Muscle layer of colon (tissue), 2 donors: ENCODE data around the gene LIPM.

Experiments used
- H3K27ac ChIP-seq: one replicate; pipeline ENCODE4 v1.7.0; 2013; ENCODE audit warnings: low read depth, mild to moderate bottlenecking, low read length, moderate library complexity
- H3K27me3 ChIP-seq, 2 donors: one replicate each; pipeline ENCODE4 v1.7.0; 2013; ENCODE audit warnings: low read length in 2 of 2, mild to moderate bottlenecking in 2 of 2; ENCODE audit not compliant: insufficient read depth in 2 of 2, control insufficient read depth in 1 of 2
- H3K36me3 ChIP-seq: one replicate; pipeline ENCODE4 v1.7.0; 2013; ENCODE audit warnings: mild to moderate bottlenecking, low read length; ENCODE audit not compliant: insufficient read depth
- H3K4me1 ChIP-seq: one replicate; pipeline ENCODE4 v1.7.0; 2013; ENCODE audit warnings: mild to moderate bottlenecking, low read length; ENCODE audit not compliant: insufficient read depth
- H3K4me3 ChIP-seq, 2 donors: one replicate each; pipeline ENCODE4 v1.7.0; 2013; ENCODE audit warnings: low read length in 2 of 2, low read depth in 1 of 2, mild to moderate bottlenecking in 1 of 2, moderate library complexity in 1 of 2
- H3K9ac ChIP-seq: one replicate; pipeline ENCODE4 v1.7.0; 2013; ENCODE audit warnings: low read length
- H3K9me3 ChIP-seq: one replicate; pipeline ENCODE4 v1.7.0; 2013; ENCODE audit warnings: mild to moderate bottlenecking, low read length
- donor health status: abdominal sarcoma.
- donor health status: Adenocarcinoma of cecum.

The LIPM gene

DNA sequence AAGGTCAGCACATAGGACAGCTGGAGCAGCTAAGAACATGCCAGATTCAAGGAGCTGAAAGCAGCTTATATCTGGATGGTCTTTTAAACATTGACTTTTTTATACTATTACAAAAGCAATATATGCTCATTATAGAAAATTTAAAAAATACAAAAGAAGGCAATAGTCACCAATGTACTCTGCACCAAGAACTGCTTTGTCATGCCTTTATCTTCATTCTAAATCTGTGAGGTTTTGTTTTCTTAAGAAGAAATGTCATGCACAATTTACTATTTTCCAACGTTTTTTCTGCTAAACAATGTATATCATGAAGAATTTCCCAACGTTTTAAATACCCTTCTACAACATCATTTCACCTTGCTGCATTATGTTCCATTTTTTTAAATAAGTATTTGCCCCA lies 2.8 kb downstream of the LIPM start:
- no peaks in the 10 kb centered on the region for H3K27me3 ChIP-seq
- H3K9me3 ChIP-seq: no peaks in the 10 kb centered on the region
- H3K36me3 ChIP-seq: no peaks in the 10 kb centered on the region
- no peak overlapping the region for H3K27ac ChIP-seq
- H3K4me3 ChIP-seq: no peak overlapping the region
- no peak overlapping the region for H3K9ac ChIP-seq
- H3K4me1 ChIP-seq: no peaks in the 10 kb centered on the region

DNA sequence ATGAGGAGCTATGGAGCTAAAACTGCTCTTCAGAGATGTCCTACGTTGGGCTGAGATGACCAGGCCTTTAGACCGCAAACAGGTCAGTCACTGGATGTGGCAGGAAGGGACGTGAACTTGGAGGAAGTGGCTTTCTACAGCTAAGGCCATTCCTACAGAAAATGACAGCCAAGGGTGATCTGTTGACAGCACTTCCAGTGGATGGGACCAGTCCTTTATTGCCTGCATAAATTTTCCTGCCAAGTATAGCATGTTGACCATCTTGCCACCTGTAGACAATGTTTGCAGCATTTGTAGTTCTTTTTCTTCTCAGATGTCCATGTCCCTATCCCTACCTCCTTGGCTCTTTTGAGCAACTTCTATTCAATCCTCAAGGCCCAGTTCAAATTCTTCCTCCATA lies 3.4 kb downstream of the LIPM start:
- no peak overlapping the region for H3K27ac ChIP-seq
- H3K36me3 ChIP-seq: no peaks in the 10 kb centered on the region
- H3K4me3 ChIP-seq: no peak overlapping the region
- H3K4me1 ChIP-seq: no peaks in the 10 kb centered on the region
- no peaks in the 10 kb centered on the region for H3K9me3 ChIP-seq
- H3K9ac ChIP-seq: no peak overlapping the region
- no peaks in the 10 kb centered on the region for H3K27me3 ChIP-seq

DNA sequence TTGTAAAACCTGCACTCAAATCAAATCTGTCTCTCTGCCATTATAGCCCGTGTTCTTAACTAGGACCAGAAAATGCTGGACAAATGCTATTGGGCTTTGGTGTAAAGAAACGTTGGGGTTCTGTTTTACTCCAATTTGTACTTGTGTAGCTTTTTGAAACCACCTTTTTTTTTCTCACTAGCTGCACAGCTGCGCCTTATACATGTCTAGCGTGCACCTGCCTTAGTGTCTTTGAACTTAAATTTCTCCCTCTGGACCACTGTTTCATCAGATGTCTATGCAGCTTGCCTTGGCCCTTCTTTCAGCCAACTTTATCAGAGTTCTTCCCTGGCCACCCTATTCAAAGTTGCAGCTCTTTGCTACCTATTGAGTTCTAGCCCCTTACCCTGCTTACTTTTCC lies 7.1 kb downstream of the LIPM start:
- no peaks in the 10 kb centered on the region for H3K4me1 ChIP-seq
- H3K9ac ChIP-seq: no peak overlapping the region
- H3K36me3 ChIP-seq: no peaks in the 10 kb centered on the region
- no peaks in the 10 kb centered on the region for H3K27me3 ChIP-seq
- no peak overlapping the region for H3K27ac ChIP-seq
- no peaks in the 10 kb centered on the region for H3K9me3 ChIP-seq
- H3K4me3 ChIP-seq: no peak overlapping the region

DNA sequence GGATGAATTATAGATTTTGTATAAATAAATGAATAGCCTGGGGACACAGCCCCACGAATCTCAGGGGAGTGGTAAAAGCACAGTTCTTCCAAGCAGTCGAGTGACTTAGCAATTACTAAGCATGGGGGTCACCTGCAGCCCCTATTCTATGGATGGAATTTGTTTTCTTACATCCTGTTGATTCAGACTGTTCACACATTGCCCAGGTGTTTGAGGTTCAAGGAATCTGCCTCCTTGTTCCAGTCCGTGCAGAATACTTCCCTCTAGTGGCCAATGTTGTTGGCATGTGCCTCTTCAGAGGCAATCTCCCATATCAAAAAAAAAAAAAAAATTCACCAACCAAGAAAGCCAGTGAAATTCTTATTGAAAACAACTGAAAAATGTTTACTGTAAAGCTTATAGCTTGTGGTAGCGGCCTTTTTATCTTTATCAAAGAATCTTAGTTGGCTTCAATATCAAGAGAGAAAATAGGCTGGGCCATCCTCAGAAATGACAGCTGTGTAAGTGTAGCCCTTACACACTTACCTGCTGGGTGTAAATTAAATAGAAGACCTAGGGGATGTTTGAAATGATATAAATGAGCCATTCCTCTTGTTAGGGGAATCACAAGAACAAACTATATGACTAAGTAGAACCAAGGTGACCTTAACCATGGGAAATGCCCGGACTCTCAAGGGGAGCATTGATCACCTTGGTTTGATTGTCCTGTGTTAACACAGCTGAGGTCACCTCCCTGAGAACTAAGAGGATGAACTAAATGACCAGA lies 7.8 kb downstream of the LIPM start:
- H3K4me3 ChIP-seq: no peak overlapping the region
- H3K4me1 ChIP-seq: no peaks in the 10 kb centered on the region
- H3K36me3 ChIP-seq: no peaks in the 10 kb centered on the region
- no peaks in the 10 kb centered on the region for H3K27me3 ChIP-seq
- H3K9ac ChIP-seq: no peak overlapping the region
- no peak overlapping the region for H3K27ac ChIP-seq
- H3K9me3 ChIP-seq: no peaks in the 10 kb centered on the region

DNA sequence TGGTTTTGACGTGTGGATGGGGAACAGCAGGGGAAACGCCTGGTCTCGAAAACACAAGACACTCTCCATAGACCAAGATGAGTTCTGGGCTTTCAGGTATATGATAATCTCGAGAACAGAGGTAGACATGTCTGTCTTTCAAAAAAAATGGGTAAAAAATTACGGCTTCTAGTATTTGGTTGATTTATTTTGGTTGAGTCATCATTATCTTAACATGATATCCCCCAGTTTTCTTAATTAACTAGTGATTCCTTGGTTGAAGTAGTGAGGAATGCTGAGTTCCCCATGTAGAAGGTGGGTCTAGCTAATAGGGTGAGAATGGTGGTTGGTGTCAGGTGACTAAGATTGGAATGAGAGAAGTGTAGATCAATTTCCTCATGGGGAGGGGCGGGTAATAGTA lies 10.7 kb downstream of the LIPM start:
- Histone ChIP-seq H3K27ac (no peak overlapping the region), H3K9ac (no peak overlapping the region), H3K27me3 (no peaks in the 10 kb centered on the region), H3K9me3 (no peaks in the 10 kb centered on the region), H3K4me3 (no peak overlapping the region), H3K4me1 (no peaks in the 10 kb centered on the region), H3K36me3 (no peaks in the 10 kb centered on the region)

DNA sequence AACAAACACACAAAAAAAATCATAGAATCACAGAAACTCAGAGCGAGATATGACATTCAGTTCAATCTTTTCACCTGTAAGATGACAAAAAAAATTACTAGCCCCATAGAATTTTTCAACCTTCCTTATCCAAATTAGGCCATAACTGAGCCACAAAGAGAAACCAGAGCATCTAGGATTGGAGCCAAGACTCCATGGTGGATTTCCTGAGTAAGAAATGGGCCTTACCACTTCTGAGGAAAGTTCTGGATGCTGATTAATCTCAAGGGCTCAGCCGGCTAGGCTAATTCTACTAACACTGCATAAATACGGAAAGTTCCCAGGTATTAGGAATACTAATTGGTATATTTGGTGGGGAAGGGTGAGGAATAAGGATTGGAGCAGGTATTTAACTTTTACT lies 16.8 kb downstream of the LIPM start:
- Histone ChIP-seq H3K9me3 (no peaks in the 10 kb centered on the region), H3K27me3 (no peaks in the 10 kb centered on the region), H3K4me1 (peaks cover 9% of the 10 kb centered on the region), H3K9ac (no peak overlapping the region), H3K27ac (no peak overlapping the region), H3K4me3 (no peak overlapping the region), H3K36me3 (no peaks in the 10 kb centered on the region)

DNA sequence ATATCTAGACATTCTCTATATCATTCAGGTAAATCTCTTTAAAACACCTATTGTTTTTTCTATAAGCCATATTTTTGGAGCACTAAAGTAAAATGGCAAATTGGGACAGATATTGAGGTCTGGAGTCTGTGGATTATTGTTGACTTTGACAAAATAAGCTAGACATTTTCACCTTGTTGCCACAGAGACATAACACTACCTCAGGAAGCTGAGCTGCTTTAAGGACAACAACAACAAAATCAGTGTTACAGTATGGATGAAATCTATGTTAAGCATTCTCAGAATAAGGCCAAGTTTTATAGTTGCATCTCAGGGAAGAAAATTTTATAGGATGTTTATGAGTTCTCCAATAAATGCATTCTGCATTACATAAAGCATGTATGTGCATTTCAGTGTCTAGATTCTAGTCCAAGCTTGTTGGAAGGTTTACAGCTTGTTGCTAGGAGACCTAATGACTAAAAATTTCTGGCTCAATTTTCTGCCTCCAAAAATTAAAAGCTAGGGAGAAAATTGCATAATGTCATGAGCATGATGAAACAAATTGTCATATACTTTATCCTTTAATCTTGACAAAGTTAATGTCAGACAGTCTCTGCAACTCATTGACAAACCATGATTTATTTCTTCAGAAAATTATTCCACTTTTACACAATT lies 18.3 kb downstream of the LIPM start:
- peaks cover 9% of the 10 kb centered on the region for H3K4me1 ChIP-seq
- no peaks in the 10 kb centered on the region for H3K36me3 ChIP-seq

DNA sequence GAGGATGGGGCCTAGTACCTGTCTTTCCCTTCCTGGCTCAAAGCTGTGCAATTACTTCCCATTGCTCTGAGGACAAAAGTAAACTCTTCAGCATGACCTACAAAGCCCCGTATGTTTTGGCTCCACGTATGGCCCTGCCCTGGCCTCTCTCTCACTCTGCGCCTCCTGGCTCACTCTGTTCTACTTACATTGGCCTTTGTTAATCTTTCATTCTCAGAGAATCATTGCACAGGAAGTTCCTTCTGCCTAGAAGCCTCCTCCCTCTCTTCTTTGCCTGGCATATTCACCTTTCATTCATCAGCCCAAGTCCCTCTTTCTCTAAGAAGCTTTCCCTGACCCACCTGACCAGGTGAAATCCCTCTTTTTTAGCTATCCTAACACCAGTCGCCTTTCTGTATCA lies 23.9 kb downstream of the LIPM start:
- no peak overlapping the region for H3K9ac ChIP-seq
- H3K4me3 ChIP-seq: no peak overlapping the region
- H3K36me3 ChIP-seq: no peaks in the 10 kb centered on the region
- H3K27me3 ChIP-seq: no peaks in the 10 kb centered on the region
- peaks cover 2% of the 10 kb centered on the region for H3K4me1 ChIP-seq
- H3K9me3 ChIP-seq: no peaks in the 10 kb centered on the region
- no peak overlapping the region for H3K27ac ChIP-seq

More for the DNA sequence above, 18.3 kb downstream of the LIPM start:
- Histone ChIP-seq H3K9me3 (no peaks in the 10 kb centered on the region), H3K4me3 (no peak overlapping the region), H3K27me3 (no peaks in the 10 kb centered on the region), H3K9ac (no peak overlapping the region), H3K27ac (no peak overlapping the region)

DNA sequence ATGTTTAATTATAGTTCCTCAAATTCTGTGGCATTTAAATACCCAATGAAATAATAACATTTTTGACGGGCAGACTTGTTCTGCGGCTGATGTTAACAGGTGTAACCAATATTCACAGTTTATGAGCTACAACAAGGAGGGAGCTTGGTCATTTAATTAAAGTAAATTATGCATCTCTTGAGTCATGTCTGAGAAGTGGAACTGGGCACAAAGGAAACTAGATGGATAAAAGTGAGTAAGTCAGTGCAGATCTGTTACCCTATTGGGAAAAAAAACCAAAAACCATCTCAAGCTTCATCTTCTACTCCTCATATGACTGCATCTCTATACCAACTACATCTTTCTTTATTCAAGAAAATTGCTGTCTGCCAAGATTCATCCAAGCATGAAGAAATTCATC lies 25.1 kb downstream of the LIPM start:
- Histone ChIP-seq H3K9me3 (no peaks in the 10 kb centered on the region), H3K4me3 (no peak overlapping the region)

DNA sequence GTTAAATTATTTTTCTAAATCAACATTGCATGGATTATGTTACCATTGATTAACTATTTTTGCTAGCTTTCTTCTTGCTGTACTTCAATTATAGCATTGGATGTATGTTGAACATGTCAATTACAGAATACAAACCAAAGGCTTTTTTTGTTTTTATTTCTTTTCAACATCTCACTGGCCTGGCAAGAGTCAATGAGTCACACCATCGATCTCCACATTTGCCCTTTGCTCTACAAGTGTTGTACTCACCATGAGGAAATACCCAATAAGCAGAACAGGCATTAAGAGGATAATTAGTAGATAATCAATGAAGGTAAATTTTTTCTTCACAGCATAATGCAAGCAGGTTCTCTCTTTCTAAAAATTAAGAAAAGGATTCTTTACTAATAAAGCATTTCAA lies 25.8 kb downstream of the LIPM start:
- no peaks in the 10 kb centered on the region for H3K36me3 ChIP-seq
- no peak overlapping the region for H3K9ac ChIP-seq
- no peaks in the 10 kb centered on the region for H3K27me3 ChIP-seq
- no peak overlapping the region for H3K27ac ChIP-seq
- H3K4me3 ChIP-seq: no peak overlapping the region
- H3K4me1 ChIP-seq: no peaks in the 10 kb centered on the region
- no peaks in the 10 kb centered on the region for H3K9me3 ChIP-seq

More for the DNA sequence above, 25.1 kb downstream of the LIPM start:
- H3K27me3 ChIP-seq: no peaks in the 10 kb centered on the region
- no peak overlapping the region for H3K9ac ChIP-seq
- no peaks in the 10 kb centered on the region for H3K36me3 ChIP-seq
- H3K4me1 ChIP-seq: no peaks in the 10 kb centered on the region
- H3K27ac ChIP-seq: no peak overlapping the region

DNA sequence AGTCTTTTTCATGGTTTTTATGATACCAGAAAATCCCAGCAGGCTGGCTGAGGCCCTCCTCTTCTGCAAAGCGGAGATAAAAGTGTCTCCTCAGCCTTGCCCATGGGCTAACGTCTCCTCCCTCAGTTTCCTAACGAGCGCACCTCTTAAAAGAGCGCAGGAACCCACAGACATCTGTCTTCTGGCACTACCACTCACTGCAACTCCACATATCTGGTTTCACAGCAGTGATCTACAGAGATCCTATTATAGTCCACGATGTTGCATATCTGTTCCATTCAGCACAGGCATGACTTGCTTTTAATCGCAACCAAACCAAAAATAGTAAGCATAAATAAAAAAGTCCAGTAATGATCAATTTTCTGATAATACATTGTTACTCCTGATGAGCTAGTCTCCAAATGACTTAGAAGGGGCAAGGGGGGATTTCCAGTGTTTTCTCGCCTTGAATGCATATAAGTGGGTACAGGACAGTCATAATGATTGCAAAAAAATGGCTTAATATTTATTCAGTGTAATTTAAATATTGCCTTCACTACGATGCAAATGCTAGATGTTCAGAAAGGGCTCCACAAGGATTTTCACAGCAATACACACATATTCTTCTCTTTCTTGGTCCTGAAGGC lies 28.2 kb downstream of the LIPM start:
- Histone ChIP-seq H3K27ac (no peak overlapping the region), H3K4me1 (no peaks in the 10 kb centered on the region), H3K9me3 (no peaks in the 10 kb centered on the region), H3K36me3 (no peaks in the 10 kb centered on the region), H3K4me3 (no peak overlapping the region), H3K9ac (no peak overlapping the region), H3K27me3 (no peaks in the 10 kb centered on the region)
